UCSD-AML1 (cell line): ENCODE data around the gene PLXNA1.

Experiments
- DNase-seq: peaks from one replicate; lab custom pipeline; 2025; ENCODE audit not compliant: unreplicated experiment; lab: John Stamatoyannopoulos, UW

The PLXNA1 gene

GRCh38 chr3:126999383-126999782 is 16.5 kb downstream of the PLXNA1 start:
- DNase-seq = no peak

GRCh38 chr3:127000119-127000518 is 17.2 kb downstream of the PLXNA1 start:
- no peak for DNase-seq

DNA sequence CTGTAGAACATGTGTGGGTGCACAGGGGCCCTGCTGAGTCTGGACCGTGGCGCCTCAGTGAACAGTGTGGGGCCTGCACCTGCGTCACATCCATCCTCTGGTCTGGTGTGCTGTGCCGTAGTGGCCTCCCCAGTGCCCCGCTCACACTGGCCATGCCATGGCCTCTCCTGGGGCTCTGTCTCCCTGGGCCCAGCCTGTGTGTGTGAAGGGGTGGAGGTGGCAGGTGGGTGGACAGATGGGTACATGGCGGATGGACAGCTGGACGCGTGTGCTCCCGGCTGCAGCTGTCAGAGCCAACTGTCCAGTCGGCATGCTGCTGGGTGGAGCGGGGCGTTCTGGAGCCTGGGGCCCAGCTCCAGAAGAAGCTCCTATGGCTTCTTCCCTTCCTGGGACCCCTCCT is 17.8 kb downstream of the PLXNA1 start:
- DNase-seq = no peak

DNA sequence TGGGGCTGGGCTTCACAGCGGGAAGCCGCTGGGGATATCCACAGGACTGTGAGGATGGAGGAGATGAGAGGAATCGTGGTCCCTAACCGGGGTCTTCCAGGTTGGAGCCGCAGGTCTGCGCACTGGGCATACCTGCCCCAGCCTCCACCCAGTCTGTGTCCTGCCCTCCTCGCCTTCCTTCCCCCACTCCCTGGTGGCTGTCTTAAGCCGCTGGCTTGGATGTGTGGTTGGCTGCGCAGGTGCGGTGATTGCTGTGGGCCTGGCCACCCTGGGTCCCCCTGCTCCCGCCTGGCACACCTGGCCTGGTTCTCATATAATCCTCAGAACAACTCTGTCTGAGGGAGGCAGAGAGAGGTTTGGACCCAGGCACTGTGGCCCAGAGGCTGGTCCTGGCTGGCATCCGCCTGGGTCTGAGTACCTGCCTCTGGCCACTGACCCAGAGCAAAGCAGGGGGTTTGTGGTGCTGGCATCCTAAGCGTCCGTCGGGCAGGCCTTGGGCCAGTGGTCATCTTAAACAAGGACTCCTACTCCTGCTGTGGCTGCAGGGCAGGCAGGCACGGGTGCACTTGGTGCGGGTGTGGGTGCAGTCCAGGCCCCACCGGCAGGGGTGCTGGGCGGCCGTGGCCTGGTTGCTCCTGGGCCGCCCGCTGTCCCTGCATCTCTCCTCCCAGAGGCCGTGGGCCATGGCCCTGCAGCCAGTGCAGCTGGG is 18.7 kb downstream of the PLXNA1 start:
- no peak for DNase-seq

DNA sequence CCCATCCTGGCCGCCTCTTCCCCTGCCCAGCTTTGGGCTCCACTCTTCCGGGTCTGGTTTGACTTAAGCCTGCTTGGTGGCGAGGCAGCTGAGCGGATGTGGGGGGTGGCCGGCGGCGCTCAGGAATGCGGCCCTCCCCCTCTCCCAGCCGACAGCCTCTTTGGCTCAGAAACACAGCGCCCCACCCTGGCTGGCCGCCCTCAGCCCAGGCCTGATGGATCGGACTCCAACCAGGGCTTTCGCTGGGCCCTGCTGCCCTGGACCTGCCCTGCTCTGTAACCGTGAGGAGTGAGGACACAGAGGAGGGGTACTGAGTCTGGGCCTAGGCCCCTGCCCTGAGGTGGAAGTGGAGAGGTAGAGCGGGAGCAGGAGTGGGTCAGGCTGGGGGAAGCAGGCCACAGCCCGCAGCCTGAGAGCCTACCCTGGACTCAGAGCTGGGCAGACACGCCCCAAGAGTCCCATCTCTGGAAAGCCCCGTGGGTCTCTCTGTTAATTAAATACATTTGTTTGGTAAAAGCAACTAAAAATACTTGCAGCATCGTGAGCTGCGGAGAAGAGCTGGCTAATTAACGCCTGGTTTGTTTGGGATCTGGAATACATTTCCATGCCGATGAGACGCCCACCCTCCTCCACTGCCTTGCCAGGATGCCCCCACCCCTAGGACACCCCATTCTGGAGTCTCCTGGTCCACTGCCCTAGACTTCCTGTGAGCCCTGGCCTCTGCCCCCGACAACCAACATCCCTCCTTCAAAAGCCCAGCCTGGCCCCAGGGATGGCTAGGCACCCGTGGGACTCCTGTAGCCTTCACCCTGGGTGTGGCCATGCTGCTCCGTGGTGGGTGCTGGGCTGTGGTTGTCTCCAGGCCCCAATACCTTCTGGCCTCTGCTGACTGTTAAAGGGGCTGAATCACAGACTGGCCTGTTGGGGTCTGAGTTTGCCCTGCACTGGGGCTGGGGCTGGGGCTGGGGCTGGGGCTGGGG is 19.6 kb downstream of the PLXNA1 start:
- DNase-seq = no peak

GRCh38 chr3:127003175-127003555 is 20.2 kb downstream of the PLXNA1 start:
- DNase-seq = no peak

DNA sequence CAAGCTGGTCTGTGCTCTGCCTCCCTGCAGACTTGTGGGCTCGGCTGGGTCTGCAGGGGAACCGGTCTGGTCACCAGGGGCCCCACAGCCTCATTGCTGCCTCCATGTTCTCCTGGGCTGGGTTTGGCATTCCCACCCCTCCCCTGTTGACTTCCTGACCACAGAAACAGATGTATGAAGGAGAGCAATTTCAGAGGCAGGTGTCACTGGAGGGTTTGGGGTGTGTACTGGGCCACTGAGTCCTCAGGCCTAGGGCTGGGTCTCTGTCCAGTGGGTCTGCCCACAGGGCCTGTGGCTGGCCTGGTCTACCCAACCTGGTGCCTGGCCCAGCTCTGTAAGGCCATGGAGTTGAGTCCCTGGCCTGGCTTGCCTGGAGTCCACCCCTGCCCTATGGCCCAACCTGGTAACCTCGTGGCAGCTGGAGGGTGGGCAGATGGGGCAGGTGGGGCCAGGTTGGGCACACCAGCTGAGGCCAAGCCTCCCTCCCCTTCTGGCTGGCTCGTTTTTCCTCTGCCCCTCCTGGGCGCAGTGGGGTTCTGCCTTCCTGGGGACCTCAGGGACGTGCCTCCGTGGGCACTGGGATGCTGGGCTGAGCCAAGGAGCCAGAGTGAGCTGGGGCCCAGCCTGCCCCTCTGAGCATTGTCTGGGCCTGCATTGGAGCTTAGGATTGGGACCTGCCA is 20.8 kb downstream of the PLXNA1 start:
- DNase-seq = no peak

- no peak for DNase-seq
Observed at GRCh38 chr3:127004641-127005397, 21.9 kb downstream of the PLXNA1 start.

DNA sequence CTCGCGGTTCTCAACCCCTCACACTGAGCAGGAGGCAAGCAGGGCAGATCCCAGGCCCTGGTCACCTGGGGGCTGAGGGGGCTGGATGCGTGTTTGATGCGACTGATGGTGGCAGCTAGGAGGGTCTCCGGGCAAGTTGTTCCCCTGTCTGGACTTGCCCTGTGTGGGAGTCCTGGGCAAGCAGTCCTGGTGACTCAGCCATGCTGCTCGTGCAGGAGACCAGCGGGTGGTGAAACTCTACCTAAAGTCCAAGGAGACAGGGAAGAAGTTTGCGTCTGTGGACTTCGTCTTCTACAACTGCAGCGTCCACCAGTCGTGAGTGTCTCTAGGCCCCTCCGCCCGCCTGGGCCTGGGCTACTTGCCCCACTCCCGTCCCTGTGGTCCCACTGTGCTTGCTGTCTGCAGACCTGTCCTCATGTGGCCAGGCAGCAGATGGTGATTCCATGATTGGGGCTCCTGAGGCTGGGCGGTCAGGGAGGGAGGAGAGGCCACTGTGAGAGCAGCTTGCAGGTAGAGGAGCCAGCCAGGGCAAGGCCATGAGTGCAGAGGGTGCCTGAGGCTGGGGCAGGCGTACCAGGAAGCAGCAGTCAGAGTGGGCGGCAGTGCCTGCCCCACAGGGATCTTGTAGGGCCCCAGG is 23.1 kb downstream of the PLXNA1 start:
- DNase-seq = no peak

GRCh38 chr3:127006781-127007436 is 24.0 kb downstream of the PLXNA1 start:
- no peak for DNase-seq

- DNase-seq = no peak
Observed at GRCh38 chr3:127008236-127008635, 25.3 kb downstream of the PLXNA1 start.

- DNase-seq = no peak
Observed at GRCh38 chr3:127009531-127009930, 26.6 kb downstream of the PLXNA1 start.

- DNase-seq = no peak
Observed at GRCh38 chr3:127011270-127011992, 28.5 kb downstream of the PLXNA1 start.

GRCh38 chr3:127012091-127012490 is 29.2 kb downstream of the PLXNA1 start:
- no peak for DNase-seq

DNA sequence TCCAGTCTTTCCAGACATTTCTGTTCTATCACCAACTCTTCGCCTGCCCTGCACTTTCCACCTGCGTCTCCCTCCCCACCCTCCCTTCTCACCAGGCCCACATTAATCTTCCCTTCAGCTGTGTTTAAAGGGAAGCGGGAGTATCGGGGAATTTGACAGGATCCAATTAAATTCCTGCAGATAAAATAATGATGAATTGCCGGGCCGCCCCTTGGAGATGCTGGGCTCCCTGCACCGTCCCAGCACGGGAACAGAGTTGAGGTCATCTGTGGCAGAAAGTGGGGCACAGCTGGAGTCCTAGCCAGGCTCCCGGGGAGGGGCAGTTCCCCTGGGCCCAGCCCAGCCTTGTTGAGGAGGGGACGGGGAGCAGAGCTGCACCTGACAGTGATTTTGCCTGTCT is 30.3 kb downstream of the PLXNA1 start:
- no peak for DNase-seq

- DNase-seq = peak; percentile 75
Observed at GRCh38 chr3:127013758-127014535, 31.0 kb downstream of the PLXNA1 start.

DNA sequence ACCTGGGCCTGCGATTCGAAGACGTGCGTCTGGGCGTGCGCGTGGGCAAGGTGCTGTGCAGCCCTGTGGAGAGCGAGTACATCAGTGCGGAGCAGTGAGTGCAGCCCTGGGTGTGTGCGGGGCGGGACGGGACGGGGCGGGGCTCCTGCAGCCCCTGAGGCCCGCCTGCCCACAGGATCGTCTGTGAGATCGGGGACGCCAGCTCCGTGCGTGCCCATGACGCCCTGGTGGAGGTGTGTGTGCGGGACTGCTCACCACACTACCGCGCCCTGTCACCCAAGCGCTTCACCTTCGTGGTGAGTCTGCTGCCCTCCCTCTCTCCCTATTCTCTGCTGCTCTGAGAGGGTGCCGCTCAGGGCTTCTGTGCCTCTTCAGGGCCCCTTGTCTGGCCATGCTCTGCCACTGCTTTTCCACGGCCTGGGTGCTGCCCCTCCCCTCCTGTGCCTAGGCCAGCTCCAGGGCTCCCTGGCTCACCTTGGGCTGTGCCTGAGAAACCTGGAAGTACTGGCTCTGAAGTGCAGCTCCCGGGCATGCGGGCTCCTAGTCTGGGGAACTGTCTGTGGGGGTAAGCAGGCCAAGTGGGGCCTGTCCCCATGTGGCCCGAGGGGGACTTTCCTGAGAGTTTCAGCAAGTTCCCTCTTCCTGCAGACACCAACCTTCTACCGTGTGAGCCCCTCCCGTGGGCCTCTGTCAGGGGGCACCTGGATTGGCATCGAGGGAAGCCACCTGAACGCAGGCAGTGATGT is 31.8 kb downstream of the PLXNA1 start:
- DNase-seq = no peak
